Measurements from ENCODE around the gene DCK. TPM values are rescaled to one million over a fixed set of nuclear protein-coding genes. Genes with fewer than 3 reads are reported as not detected.

DCK gene
- polyA plus RNA-seq, 3 donors: 13.3 to 56.6 (median 47.3) TPM

DNA sequence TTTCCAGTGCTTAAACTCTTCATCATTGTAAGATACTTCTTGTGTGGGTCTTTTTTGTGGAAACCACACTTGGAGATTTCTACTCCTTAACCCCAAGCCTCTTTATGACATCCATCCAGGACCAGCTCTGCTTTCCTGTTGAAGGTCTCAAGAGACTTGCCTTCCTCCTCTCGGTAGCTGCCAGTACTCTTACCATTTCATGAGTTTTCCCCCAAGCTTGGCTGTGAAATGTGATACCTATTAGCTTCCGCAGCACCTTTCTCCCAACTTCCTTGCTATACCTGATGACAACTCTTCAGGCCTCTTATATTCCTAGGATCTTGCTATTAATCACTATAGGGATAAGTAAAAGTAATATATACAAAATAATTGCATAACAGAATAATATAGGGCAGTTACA, 1.9 kb upstream of the DCK start:
- Histone ChIP-seq H3K9me3 (replicated peaks in 1 of 2; ENCODE audit: control insufficient read depth in 1 of 2, insufficient read depth in 1 of 2, low read length in 2 of 2) (no peaks in the 10 kb centered on the region), H2AFZ (ENCODE audit: insufficient read depth, low read depth, low read length, poor library complexity, severe bottlenecking) (no peak overlapping the region), H3K27me3 (ENCODE audit: control insufficient read depth in 2 of 2, insufficient read depth in 2 of 2, low read length in 2 of 2) (no peaks in the 10 kb centered on the region), H3K4me2 (replicated peaks; ENCODE audit: extremely low read depth, low read length, poor library complexity, severe bottlenecking) (no peak overlapping the region), H3K27ac (ENCODE audit: low read depth in 1 of 2, low read length in 2 of 2) (no peak overlapping the region), H3K36me3 (replicated peaks in 1 of 2; ENCODE audit: control insufficient read depth in 1 of 2, insufficient read depth in 2 of 2, low read length in 2 of 2) (no peaks in the 10 kb centered on the region), H3K4me3 (replicated peaks in 1 of 3; ENCODE audit: low read depth in 2 of 3, low read length in 3 of 3) (no peak overlapping the region), H3K79me2 (ENCODE audit: insufficient read depth, low read length) (peaks cover 42% of the 10 kb centered on the region), H3K9ac (ENCODE audit: insufficient read depth, low read length, poor library complexity, severe bottlenecking) (no peak overlapping the region), H4K20me1 (ENCODE audit: insufficient read depth, low read length) (peaks cover 29% of the 10 kb centered on the region), H3K4me1 (ENCODE audit: control insufficient read depth in 1 of 2, insufficient read depth in 2 of 2, low read length in 2 of 2) (peaks cover 34 to 37% of the 10 kb centered on the region in 2 donors)
- Mint-ChIP-seq H3K4me3 (no peak overlapping the region), H3K9me3 (no peaks in the 10 kb centered on the region), H3K36me3 (peaks cover 0 to 2% of the 10 kb centered on the region in 2 donors), H3K4me1 (peaks cover 36% of the 10 kb centered on the region), H3K27ac (no peak overlapping the region), H3K27me3 (ENCODE audit: low read depth in 3 of 3) (no peaks in the 10 kb centered on the region)
- DNase-seq: no peak
- intact Hi-C loops (cut with micrococcal nuclease): loop anchor here (5.0 to 10.0 kb wide), 4 partner anchors 44 to 154 kb away; partner anchors contain the start of genes GRSF1 (in 1 of the 2) and MOB1B (in 1 of the 2)
- no CpG with 5 or more reads among the region's 2 CpGs for WGBS (ENCODE audit: insufficient coverage)
- TF ChIP-seq, protein P1, sequence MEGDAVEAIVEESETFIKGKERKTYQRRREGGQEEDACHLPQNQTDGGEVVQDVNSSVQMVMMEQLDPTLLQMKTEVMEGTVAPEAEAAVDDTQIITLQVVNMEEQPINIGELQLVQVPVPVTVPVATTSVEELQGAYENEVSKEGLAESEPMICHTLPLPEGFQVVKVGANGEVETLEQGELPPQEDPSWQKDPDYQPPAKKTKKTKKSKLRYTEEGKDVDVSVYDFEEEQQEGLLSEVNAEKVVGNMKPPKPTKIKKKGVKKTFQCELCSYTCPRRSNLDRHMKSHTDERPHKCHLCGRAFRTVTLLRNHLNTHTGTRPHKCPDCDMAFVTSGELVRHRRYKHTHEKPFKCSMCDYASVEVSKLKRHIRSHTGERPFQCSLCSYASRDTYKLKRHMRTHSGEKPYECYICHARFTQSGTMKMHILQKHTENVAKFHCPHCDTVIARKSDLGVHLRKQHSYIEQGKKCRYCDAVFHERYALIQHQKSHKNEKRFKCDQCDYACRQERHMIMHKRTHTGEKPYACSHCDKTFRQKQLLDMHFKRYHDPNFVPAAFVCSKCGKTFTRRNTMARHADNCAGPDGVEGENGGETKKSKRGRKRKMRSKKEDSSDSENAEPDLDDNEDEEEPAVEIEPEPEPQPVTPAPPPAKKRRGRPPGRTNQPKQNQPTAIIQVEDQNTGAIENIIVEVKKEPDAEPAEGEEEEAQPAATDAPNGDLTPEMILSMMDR (IDR thresholded peaks at IDR 0.05): no peak

DNA sequence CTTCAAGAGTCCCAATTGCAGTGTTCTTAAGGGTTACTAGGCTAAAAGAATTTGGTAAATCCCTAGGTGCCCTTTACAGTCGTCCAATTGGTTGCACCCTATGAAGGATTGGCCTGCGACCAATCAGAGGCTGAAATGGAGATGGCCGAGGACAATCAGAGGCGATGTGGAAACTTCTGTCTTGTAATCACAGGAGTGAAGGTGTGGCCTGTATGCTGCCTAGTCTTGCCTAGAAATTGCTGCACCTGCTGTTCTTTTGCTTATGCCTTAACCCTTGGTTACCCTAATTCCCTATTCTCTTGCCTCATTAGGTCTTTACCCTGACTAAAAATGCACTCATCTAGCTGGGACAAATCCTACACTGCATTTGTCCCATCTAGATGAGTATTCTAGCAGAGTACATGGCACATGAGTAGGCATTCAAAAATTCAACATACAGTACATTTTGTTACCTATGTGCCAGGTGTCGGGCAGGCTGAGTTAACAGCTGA, 1.0 kb upstream of the DCK start:
- Mint-ChIP-seq H3K36me3 (peaks cover 0 to 2% of the 10 kb centered on the region in 2 donors), H3K27me3 (ENCODE audit: low read depth in 3 of 3) (no peaks in the 10 kb centered on the region), H3K9me3 (no peaks in the 10 kb centered on the region), H3K4me3 (peak overlapping the region in 1 of 2 donors; percentile 7), H3K4me1 (peaks cover 44% of the 10 kb centered on the region), H3K27ac (peak overlapping the region in 2 of 7 donors; percentile 84 to 92)
- Histone ChIP-seq H3K36me3 (replicated peaks in 1 of 2; ENCODE audit: control insufficient read depth in 1 of 2, insufficient read depth in 2 of 2, low read length in 2 of 2) (no peaks in the 10 kb centered on the region), H3K9me3 (replicated peaks in 1 of 2; ENCODE audit: control insufficient read depth in 1 of 2, insufficient read depth in 1 of 2, low read length in 2 of 2) (no peaks in the 10 kb centered on the region), H3K9ac (ENCODE audit: insufficient read depth, low read length, poor library complexity, severe bottlenecking) (no peak overlapping the region), H3K27me3 (ENCODE audit: control insufficient read depth in 2 of 2, insufficient read depth in 2 of 2, low read length in 2 of 2) (no peaks in the 10 kb centered on the region), H2AFZ (ENCODE audit: insufficient read depth, low read depth, low read length, poor library complexity, severe bottlenecking) (peak overlapping the region; percentile 98), H3K4me3 (replicated peaks in 1 of 3; ENCODE audit: low read depth in 2 of 3, low read length in 3 of 3) (peak overlapping the region in 1 of 3 experiments; percentile 92), H3K4me1 (ENCODE audit: control insufficient read depth in 1 of 2, insufficient read depth in 2 of 2, low read length in 2 of 2) (peaks cover 43 to 45% of the 10 kb centered on the region in 2 donors), H3K4me2 (replicated peaks; ENCODE audit: extremely low read depth, low read length, poor library complexity, severe bottlenecking) (peak overlapping the region; percentile 89), H3K79me2 (ENCODE audit: insufficient read depth, low read length) (peaks cover 50% of the 10 kb centered on the region), H4K20me1 (ENCODE audit: insufficient read depth, low read length) (peaks cover 35% of the 10 kb centered on the region), H3K27ac (ENCODE audit: low read depth in 1 of 2, low read length in 2 of 2) (peak overlapping the region in 1 of 2 donors; percentile 92)
- intact Hi-C loops (cut with micrococcal nuclease): loop anchor here (5.0 to 10.0 kb wide), 4 partner anchors 45 to 155 kb away; partner anchors contain the start of genes GRSF1 (in 1 of the 2) and MOB1B (in 1 of the 2)
- WGBS (ENCODE audit: insufficient coverage): 87% methylated on average over 4 of the region's 5 CpGs
- TF ChIP-seq, protein P1 (IDR thresholded peaks at IDR 0.05): no peak
- DNase-seq: no peak
